ENCODE results near the gene ZDHHC21. TPM values are rescaled to one million over a fixed set of nuclear protein-coding genes. Genes with fewer than 3 reads are reported as not detected.

Gene ZDHHC21
- total and polyA plus RNA-seq, 2 experiments from 2014 or later = 4.0 to 13.5 TPM

- no peak for TF ChIP-seq CREB1 (CRISPR knock-in tag; IDR thresholded peaks at IDR 0.05; ENCODE audit: low read depth)
- TF ChIP-seq ZNF331 (CRISPR knock-in tag; IDR thresholded peaks at IDR 0.05; ENCODE audit: low read depth) = no peak
- TF ChIP-seq, protein P1, sequence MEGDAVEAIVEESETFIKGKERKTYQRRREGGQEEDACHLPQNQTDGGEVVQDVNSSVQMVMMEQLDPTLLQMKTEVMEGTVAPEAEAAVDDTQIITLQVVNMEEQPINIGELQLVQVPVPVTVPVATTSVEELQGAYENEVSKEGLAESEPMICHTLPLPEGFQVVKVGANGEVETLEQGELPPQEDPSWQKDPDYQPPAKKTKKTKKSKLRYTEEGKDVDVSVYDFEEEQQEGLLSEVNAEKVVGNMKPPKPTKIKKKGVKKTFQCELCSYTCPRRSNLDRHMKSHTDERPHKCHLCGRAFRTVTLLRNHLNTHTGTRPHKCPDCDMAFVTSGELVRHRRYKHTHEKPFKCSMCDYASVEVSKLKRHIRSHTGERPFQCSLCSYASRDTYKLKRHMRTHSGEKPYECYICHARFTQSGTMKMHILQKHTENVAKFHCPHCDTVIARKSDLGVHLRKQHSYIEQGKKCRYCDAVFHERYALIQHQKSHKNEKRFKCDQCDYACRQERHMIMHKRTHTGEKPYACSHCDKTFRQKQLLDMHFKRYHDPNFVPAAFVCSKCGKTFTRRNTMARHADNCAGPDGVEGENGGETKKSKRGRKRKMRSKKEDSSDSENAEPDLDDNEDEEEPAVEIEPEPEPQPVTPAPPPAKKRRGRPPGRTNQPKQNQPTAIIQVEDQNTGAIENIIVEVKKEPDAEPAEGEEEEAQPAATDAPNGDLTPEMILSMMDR (conservative IDR thresholded peaks at IDR 0.05; ENCODE audit: low read depth in 2 of 2) = no peak
- no peak for TF ChIP-seq STAT1 (IDR thresholded peaks at IDR 0.05; ENCODE audit: unreplicated experiment)
- TF ChIP-seq, protein P2, sequence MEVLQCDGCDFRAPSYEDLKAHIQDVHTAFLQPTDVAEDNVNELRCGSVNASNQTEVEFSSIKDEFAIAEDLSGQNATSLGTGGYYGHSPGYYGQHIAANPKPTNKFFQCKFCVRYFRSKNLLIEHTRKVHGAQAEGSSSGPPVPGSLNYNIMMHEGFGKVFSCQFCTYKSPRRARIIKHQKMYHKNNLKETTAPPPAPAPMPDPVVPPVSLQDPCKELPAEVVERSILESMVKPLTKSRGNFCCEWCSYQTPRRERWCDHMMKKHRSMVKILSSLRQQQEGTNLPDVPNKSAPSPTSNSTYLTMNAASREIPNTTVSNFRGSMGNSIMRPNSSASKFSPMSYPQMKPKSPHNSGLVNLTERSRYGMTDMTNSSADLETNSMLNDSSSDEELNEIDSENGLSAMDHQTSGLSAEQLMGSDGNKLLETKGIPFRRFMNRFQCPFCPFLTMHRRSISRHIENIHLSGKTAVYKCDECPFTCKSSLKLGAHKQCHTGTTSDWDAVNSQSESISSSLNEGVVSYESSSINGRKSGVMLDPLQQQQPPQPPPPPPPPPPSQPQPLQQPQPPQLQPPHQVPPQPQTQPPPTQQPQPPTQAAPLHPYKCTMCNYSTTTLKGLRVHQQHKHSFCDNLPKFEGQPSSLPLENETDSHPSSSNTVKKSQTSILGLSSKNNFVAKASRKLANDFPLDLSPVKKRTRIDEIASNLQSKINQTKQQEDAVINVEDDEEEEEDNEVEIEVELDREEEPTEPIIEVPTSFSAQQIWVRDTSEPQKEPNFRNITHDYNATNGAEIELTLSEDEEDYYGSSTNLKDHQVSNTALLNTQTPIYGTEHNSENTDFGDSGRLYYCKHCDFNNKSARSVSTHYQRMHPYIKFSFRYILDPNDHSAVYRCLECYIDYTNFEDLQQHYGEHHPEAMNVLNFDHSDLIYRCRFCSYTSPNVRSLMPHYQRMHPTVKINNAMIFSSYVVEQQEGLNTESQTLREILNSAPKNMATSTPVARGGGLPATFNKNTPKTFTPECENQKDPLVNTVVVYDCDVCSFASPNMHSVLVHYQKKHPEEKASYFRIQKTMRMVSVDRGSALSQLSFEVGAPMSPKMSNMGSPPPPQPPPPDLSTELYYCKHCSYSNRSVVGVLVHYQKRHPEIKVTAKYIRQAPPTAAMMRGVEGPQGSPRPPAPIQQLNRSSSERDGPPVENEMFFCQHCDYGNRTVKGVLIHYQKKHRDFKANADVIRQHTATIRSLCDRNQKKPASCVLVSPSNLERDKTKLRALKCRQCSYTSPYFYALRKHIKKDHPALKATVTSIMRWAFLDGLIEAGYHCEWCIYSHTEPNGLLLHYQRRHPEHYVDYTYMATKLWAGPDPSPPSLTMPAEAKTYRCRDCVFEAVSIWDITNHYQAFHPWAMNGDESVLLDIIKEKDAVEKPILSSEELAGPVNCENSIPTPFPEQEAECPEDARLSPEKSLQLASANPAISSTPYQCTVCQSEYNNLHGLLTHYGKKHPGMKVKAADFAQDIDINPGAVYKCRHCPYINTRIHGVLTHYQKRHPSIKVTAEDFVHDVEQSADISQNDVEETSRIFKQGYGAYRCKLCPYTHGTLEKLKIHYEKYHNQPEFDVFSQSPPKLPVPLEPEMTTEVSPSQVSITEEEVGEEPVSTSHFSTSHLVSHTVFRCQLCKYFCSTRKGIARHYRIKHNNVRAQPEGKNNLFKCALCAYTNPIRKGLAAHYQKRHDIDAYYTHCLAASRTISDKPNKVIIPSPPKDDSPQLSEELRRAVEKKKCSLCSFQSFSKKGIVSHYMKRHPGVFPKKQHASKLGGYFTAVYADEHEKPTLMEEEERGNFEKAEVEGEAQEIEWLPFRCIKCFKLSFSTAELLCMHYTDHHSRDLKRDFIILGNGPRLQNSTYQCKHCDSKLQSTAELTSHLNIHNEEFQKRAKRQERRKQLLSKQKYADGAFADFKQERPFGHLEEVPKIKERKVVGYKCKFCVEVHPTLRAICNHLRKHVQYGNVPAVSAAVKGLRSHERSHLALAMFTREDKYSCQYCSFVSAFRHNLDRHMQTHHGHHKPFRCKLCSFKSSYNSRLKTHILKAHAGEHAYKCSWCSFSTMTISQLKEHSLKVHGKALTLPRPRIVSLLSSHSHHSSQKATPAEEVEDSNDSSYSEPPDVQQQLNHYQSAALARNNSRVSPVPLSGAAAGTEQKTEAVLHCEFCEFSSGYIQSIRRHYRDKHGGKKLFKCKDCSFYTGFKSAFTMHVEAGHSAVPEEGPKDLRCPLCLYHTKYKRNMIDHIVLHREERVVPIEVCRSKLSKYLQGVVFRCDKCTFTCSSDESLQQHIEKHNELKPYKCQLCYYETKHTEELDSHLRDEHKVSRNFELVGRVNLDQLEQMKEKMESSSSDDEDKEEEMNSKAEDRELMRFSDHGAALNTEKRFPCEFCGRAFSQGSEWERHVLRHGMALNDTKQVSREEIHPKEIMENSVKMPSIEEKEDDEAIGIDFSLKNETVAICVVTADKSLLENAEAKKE (CRISPR knock-in tag; IDR thresholded peaks at IDR 0.05) = no peak
Measured at GRCh38 chr9:14719231-14719923, 26.1 kb upstream of the ZDHHC21 start (continued).

DNA sequence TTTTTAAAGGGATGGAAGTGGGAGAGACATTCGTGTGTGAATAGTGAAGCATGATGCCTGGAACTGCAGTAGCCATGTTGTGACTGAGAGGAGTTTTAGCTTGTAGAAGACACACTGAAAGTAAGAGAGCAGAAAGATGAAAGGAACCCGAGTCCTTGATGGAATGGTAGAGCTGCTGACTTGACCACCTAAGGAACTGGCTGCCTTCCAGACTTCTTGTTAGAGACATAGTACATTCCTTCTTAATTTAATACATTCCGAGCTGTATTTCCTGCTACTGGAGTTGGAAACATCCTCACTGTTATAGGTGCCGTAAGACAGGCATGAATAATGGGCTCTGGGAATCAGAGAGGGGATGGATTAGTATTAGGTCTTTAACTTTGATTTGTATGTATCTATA lies 21.9 kb upstream of the ZDHHC21 start:
- Histone ChIP-seq H3K79me2 (replicated peaks; ENCODE audit: insufficient read depth) (no peaks in the 10 kb centered on the region), H2AFZ (no peak overlapping the region), H4K20me1 (replicated peaks; ENCODE audit: insufficient read depth) (no peaks in the 10 kb centered on the region), H3K4me1 (ENCODE audit: insufficient read depth) (no peaks in the 10 kb centered on the region), H3K9me2 (ENCODE audit: insufficient read depth) (no peaks in the 10 kb centered on the region), H3K4me3 (no peak overlapping the region), H3K27ac (ENCODE audit: low read depth) (no peak overlapping the region), H3K36me3 (ENCODE audit: insufficient read depth) (no peaks in the 10 kb centered on the region), H3K27me3 (ENCODE audit: insufficient read depth) (peaks cover 25% of the 10 kb centered on the region), H3F3A (replicated peaks; ENCODE audit: low read depth) (no peaks in the 10 kb centered on the region), H3K4me2 (no peak overlapping the region)
- no peaks in the 10 kb centered on the region for H3K4me1 Mint-ChIP-seq
- DNase-seq (ENCODE audit: low spot score) (no peak), ATAC-seq (no peak)
- no peak for TF ChIP-seq JUNB (IDR thresholded peaks at IDR 0.05; ENCODE audit: unreplicated experiment)
- no peak for TF ChIP-seq CREB1 (CRISPR knock-in tag; IDR thresholded peaks at IDR 0.05; ENCODE audit: low read depth)
- TF ChIP-seq, protein P1 (conservative IDR thresholded peaks at IDR 0.05; ENCODE audit: low read depth in 2 of 2) = no peak
- TF ChIP-seq EZH2phosphoT487 (IDR thresholded peaks at IDR 0.05; ENCODE audit: unreplicated experiment) = no peak
- TF ChIP-seq, protein P3, sequence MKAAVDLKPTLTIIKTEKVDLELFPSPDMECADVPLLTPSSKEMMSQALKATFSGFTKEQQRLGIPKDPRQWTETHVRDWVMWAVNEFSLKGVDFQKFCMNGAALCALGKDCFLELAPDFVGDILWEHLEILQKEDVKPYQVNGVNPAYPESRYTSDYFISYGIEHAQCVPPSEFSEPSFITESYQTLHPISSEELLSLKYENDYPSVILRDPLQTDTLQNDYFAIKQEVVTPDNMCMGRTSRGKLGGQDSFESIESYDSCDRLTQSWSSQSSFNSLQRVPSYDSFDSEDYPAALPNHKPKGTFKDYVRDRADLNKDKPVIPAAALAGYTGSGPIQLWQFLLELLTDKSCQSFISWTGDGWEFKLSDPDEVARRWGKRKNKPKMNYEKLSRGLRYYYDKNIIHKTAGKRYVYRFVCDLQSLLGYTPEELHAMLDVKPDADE (IDR thresholded peaks at IDR 0.05) = no peak
- H3K27ac Mint-ChIP-seq = no peak overlapping the region
- H3K27me3 Mint-ChIP-seq (ENCODE audit: insufficient read depth, low read depth, poor library complexity) = no peaks in the 10 kb centered on the region
- no peaks in the 10 kb centered on the region for H3K9me3 Mint-ChIP-seq
- no peak overlapping the region for H3K4me3 Mint-ChIP-seq
- H3K36me3 Mint-ChIP-seq (ENCODE audit: low read depth) = peaks cover under 1% of the 10 kb centered on the region; the same call in 1 of the 3 replicates
